NT2/D1 (cell line): Measurements from ENCODE around the gene TRA2B.

Source experiments
- SUZ12 ChIP-seq: IDR thresholded peaks from 2 replicates; pipeline ENCODE4 v1.6.1; 2011; ENCODE audit not compliant: insufficient read length, insufficient read depth; ENCODE audit errors: extremely low read depth
- YY1 ChIP-seq: IDR thresholded peaks from 2 replicates; pipeline ENCODE4 v1.6.1; 2011; ENCODE audit not compliant: insufficient read length, insufficient read depth

GRCh38 chr3:185986198-185986777 is 48.5 kb upstream of the TRA2B start:
- TF ChIP-seq SUZ12: no peak
- no peak for TF ChIP-seq YY1
